BJ (cell line): ENCODE measurements around the gene SEZ6L. TPM values are rescaled to one million over a fixed set of nuclear protein-coding genes. Genes with fewer than 3 reads are reported as not detected.

ENCODE experiments used
- CTCF ChIA-PET: fragments of 350-600 bp; formaldehyde crosslinking; extraction: SDS; loops from one replicate; lab custom pipeline; 2021; ENCODE audit warnings: antibody characterized with exemption, inconsistent platforms; lab: Yijun Ruan, JAX
- POLR2A ChIA-PET: fragments of 300-600 bp; sonication (Branson Sonifier 250); formaldehyde crosslinking; extraction: SDS; loops from one replicate; lab custom pipeline; 2021; ENCODE audit warnings: antibody characterized with exemption; lab: Charles Lee
- DNase-seq: peaks from one replicate; pipeline ENCODE4 v3.0.0-alpha.2; 2011; ENCODE audit warnings: low read depth
- H3K27me3 ChIP-seq: 2 replicates; pipeline ENCODE4 v1.6.0; 2011; ENCODE audit warnings: low read length; ENCODE audit not compliant: control insufficient read depth, insufficient read depth
- H3K36me3 ChIP-seq: 2 replicates; pipeline ENCODE4 v1.5.1; 2011; ENCODE audit warnings: low read length; ENCODE audit not compliant: control insufficient read depth, insufficient read depth
- H3K4me3 ChIP-seq: 2 replicates; pipeline ENCODE4 v1.5.1; 2011; ENCODE audit warnings: low read depth, mild to moderate bottlenecking, control low read depth, low read length
- polyA plus RNA-seq: library from polyadenylated mRNA; depleted of rRNA; stranded (reverse); fragments of >200 nt; gene quantifications from 2 replicates; pipeline ENCODE4 v1.2.3, GENCODE V29; 2011
- TF ChIP-seq, protein P1 (sequence below): IDR thresholded peaks from 2 replicates; pipeline ENCODE4 v1.5.1; 2011; ENCODE audit warnings: low read depth, mild to moderate bottlenecking, control low read depth, inconsistent platforms, low read length, moderate library complexity; ENCODE audit not compliant: insufficient read depth

The SEZ6L gene
- polyA plus RNA-seq, 1 experiment = 0.04 TPM

DNA sequence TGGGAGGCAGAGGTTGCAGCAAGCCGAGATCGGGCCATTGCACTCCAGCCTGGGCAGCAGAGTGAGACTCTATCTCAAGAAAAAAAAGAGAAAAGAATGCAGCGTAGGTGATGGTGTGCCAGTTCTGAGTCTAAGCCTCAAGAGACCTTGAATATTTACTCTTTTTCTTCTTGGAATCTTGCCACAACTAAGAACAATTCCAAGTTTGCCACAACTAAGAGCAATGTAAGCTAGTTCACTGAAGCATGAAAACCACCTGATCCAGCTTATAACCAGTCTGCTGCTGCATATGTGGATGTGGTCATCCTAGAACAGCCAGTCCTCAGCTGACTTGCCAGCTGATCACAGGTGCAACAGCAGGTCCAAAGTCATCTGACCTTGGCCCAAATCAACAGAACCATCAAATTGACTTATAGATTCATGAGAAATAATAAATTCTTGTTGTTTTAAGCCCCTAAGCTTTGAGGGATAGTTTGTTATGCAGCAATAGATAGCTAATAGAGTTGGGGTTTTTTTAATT is 25.4 kb upstream of the SEZ6L start:
- ChIA-PET POLR2A (no interaction called here), CTCF (interaction anchor here (0.9 to 1.2 kb wide), 2 partner anchors 12 to 28 kb away, joined by 3 read pairs; no protein-coding TSS in a partner anchor)
- no peak for DNase-seq
- TF ChIP-seq, protein P1, sequence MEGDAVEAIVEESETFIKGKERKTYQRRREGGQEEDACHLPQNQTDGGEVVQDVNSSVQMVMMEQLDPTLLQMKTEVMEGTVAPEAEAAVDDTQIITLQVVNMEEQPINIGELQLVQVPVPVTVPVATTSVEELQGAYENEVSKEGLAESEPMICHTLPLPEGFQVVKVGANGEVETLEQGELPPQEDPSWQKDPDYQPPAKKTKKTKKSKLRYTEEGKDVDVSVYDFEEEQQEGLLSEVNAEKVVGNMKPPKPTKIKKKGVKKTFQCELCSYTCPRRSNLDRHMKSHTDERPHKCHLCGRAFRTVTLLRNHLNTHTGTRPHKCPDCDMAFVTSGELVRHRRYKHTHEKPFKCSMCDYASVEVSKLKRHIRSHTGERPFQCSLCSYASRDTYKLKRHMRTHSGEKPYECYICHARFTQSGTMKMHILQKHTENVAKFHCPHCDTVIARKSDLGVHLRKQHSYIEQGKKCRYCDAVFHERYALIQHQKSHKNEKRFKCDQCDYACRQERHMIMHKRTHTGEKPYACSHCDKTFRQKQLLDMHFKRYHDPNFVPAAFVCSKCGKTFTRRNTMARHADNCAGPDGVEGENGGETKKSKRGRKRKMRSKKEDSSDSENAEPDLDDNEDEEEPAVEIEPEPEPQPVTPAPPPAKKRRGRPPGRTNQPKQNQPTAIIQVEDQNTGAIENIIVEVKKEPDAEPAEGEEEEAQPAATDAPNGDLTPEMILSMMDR = no peak
- Histone ChIP-seq H3K4me3 (no peak overlapping the region), H3K27me3 (no peaks in the 10 kb centered on the region; the same call in 1 of the 2 replicates), H3K36me3 (no peaks in the 10 kb centered on the region)

DNA sequence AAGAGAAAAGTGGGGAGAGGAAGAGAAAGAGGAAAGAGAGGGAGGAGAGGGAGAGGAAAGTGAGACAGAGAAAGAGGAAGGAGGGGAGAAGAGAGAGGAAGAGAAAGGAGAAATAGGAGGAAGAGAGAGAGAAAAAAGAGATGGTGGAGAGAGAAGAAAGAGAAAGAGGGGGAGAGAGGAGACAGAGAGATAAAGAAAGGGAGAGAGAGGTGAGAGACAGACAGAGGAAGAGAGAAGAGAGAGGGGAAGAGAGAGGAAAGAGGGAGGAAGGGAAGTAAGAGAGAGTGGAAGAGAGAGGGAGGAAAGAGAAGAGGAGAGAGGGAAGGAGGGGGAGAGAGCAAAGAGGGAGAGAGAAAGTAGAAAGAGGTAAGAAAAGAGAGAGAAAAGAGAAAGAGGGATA is 9.4 kb upstream of the SEZ6L start:
- DNase-seq = no peak
- POLR2A ChIA-PET = no interaction called here
- H3K4me3 ChIP-seq = no peak overlapping the region
- H3K27me3 ChIP-seq = no peaks in the 10 kb centered on the region
- TF ChIP-seq, protein P1 = no peak
- CTCF ChIA-PET = interaction anchor here (0.8 kb wide), 1 partner anchor 10 kb away, joined by 3 read pairs; no protein-coding TSS in a partner anchor
- no peaks in the 10 kb centered on the region for H3K36me3 ChIP-seq

DNA sequence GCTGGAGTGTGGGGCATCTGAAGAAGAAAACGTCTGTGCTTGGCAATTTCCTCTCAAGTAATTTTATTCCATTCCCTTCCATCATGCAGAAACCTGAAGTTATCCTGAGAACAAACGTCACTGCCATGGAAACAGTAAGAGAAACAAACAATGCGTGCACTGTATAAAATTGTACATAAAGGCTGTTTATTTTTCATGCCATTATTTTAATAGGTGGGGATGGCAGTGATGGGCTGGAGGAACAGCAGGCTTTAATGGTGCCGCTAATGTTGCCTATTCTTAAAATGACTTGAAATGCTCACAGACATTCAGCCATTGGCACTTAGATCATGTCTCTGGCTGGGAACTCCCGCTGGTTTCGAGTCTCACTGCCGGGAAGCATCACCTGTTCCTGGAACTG is 7.5 kb upstream of the SEZ6L start:
- Histone ChIP-seq H3K36me3 (no peaks in the 10 kb centered on the region), H3K4me3 (no peak overlapping the region), H3K27me3 (no peaks in the 10 kb centered on the region)
- DNase-seq = no peak
- ChIA-PET CTCF (interaction anchor here (2.8 kb wide), 1 partner anchor 11 kb away, joined by 10 read pairs; no protein-coding TSS in a partner anchor), POLR2A (no interaction called here)
- TF ChIP-seq, protein P1 = no peak

DNA sequence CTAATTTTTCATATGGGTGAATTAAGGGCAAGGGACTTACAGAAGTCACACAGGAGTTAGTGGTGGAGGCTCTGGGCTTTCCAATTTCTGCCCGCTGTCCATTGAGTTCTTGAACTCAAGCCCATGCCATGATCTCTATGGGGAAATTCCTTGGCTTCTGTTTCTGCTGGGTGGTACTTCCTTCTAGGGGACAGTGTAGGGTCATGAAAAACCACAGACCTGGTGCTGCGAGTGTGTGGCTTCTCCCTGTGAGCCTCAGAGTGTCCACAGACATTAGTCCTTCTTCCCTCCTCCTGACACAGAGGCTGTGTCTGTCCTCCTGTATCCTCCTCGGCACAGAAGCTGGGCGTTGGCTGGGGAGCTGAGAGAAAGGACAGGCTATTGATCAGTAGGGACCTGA is 6.3 kb upstream of the SEZ6L start:
- Histone ChIP-seq H3K27me3 (peaks cover 2% of the 10 kb centered on the region; the same call in 1 of the 2 replicates), H3K36me3 (no peaks in the 10 kb centered on the region), H3K4me3 (no peak overlapping the region)
- CTCF ChIA-PET = interaction anchor here (2.8 kb wide), 1 partner anchor 10 kb away, joined by 10 read pairs; no protein-coding TSS in a partner anchor
- no peak for DNase-seq
- TF ChIP-seq, protein P1 = no peak
- POLR2A ChIA-PET = no interaction called here

DNA sequence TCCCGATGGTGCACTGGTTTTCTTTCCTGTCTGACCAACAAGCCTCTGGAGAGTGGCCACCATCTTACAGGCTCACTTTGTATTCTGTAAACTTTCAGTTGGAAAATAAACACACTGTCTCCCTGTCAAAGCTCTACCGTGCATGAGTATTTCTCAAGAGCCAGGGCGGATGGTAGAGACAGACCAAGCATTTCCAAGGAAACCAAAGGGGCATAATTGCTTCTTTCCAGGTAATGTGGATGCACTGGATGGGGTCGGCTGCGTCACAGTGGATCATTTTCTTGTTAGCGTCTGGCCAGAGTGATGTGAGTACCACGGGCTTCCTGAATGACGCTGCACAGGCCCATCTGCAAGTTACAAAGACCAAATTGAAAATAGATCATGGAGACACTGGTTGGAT is 5.1 kb upstream of the SEZ6L start:
- Histone ChIP-seq H3K27me3 (peaks cover 10% of the 10 kb centered on the region), H3K4me3 (no peak overlapping the region), H3K36me3 (no peaks in the 10 kb centered on the region)
- TF ChIP-seq, protein P1 = no peak
- DNase-seq = no peak
- ChIA-PET POLR2A (no interaction called here), CTCF (interaction anchor here (2.8 kb wide), 1 partner anchor 8 kb away, joined by 10 read pairs; no protein-coding TSS in a partner anchor)
